HG03571 (cell line): Measurements from ENCODE around the gene PFKFB1.
"Not testable (repeated sequence)": the region's sequence is repeated elsewhere in the genome, so short reads cannot be mapped to it uniquely, and the experiment has no call there.

Experiments
- ATAC-seq: cut with Tn5 transposase; IDR thresholded peaks from one replicate; pipeline ENCODE4 v1.9.1; 2021; ENCODE audit not compliant: unreplicated experiment

The PFKFB1 gene

GRCh38 chrX:54994668-54995351, 822 bp upstream of the PFKFB1 start:
- ATAC-seq: no peak

- ATAC-seq: no peak
Observed at GRCh38 chrX:54992911-54993622, 921 bp downstream of the PFKFB1 start.

- ATAC-seq: no peak
Observed at GRCh38 chrX:54991706-54992105, 2.3 kb downstream of the PFKFB1 start.

GRCh38 chrX:54983306-54983705, 10.7 kb downstream of the PFKFB1 start:
- not testable (repeated sequence) for ATAC-seq

GRCh38 chrX:54980334-54980733, 13.7 kb downstream of the PFKFB1 start:
- ATAC-seq: no peak

GRCh38 chrX:54979432-54979831, 14.6 kb downstream of the PFKFB1 start:
- no peak for ATAC-seq

- ATAC-seq: no peak
Observed at GRCh38 chrX:54978448-54978847, 15.5 kb downstream of the PFKFB1 start.

GRCh38 chrX:54977387-54977786, 16.6 kb downstream of the PFKFB1 start:
- no peak for ATAC-seq

GRCh38 chrX:54964766-54965497, 29.1 kb downstream of the PFKFB1 start:
- no peak for ATAC-seq

- no peak for ATAC-seq
Observed at GRCh38 chrX:54961750-54962149, 32.2 kb downstream of the PFKFB1 start.

- ATAC-seq: no peak
Observed at GRCh38 chrX:54950730-54951375, 43.1 kb downstream of the PFKFB1 start.

- no peak for ATAC-seq
Observed at GRCh38 chrX:54945224-54945623, 48.8 kb downstream of the PFKFB1 start.

GRCh38 chrX:54944816-54945215, 49.2 kb downstream of the PFKFB1 start:
- no peak for ATAC-seq

GRCh38 chrX:54937416-54937815, 56.6 kb downstream of the PFKFB1 start:
- ATAC-seq: no peak

GRCh38 chrX:54935306-54935705, 58.7 kb downstream of the PFKFB1 start:
- ATAC-seq: no peak

GRCh38 chrX:54934890-54935289, 59.1 kb downstream of the PFKFB1 start:
- no peak for ATAC-seq

- no peak for ATAC-seq
Observed at GRCh38 chrX:54934058-54934457, 59.9 kb downstream of the PFKFB1 start.

- ATAC-seq: no peak
Observed at GRCh38 chrX:54933150-54933826, 60.7 kb downstream of the PFKFB1 start.

GRCh38 chrX:54931107-54931506, 62.9 kb downstream of the PFKFB1 start:
- ATAC-seq: no peak

- ATAC-seq: no peak
Observed at GRCh38 chrX:54930291-54931049, 63.5 kb downstream of the PFKFB1 start.
